HG02642 (cell line): Measurements from ENCODE around the gene C16orf74.
A peak's percentile ranks its signal among the peaks of the same experiment; 100 is the strongest.

Experiments
- ATAC-seq: cut with Tn5 transposase; IDR thresholded peaks from one replicate; pipeline ENCODE4 v1.9.1; 2021; ENCODE audit warnings: mild to moderate bottlenecking; ENCODE audit not compliant: unreplicated experiment, poor library complexity

C16orf74 gene

DNA sequence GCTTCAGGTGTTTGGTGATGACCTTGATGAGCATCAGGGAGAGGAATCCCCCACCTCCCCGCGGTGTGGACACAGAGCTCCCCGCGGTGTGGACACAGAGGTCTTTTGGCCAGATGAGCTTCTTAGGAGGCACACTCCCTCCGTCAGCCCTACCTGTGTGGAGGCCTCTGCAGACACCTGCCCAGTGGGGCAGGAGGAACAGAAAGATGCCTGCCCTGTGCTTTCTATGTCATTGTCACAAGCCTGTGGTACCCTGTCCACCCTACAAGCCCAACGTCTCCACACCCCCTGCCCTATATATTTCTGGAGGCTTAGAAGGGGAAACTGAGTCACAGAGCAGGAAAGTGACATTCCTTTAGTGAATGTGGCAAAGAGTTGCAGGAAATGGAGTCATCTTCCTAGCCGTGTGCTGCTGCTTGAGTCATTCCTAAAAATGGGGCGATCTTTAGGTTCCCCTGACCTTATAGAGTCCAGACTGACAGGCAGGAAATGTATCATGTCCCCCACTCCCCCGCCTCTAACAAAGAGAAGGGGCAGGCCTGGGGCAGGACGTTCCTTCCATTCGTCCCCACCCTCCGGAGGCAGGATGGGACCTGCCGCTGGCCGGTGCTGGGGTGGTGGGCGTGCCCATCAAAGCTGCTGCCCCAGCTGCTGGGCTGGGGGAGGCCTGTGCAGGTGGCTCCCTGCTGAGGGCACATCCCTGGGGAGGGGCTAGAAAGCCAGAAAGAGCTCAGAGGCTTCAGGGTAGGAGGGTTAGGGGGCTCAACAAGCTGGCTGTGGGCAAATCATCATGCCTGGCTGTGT lies 1.0 kb upstream of the C16orf74 start:
- ATAC-seq: no peak

DNA sequence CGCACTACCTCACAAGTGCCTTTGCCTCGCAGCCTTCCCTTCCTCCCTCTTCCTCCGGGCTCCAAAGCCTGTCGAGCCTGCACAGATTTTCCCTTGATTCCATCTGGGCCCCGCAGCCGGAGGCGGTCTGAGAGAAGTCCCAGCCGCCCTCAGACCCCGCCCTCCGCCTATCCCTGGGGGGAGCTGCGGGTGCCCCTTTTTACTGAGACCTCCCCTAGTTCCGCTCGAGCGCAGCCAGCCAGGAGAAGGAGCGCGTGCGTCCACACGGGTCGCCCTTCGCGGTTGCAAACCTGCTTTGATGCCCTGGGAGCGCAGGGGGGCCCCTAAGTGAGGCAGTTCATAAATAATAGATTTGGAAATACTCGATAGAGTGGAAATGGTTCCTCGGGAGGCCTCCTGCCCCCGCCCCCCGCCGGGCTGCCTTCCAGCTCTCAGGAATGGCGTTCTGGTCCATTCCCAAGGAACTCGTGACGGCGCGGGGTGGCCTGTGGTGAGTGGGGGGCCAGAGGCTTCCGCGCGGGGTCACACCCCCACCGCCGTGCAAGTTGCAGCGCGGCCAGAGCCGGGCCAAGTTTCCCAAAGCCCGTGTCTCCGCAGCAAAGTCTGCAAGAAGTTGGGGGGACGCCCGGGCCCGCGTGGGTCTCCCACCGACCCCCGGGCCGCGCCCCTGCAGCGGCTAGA lies 610 bp downstream of the C16orf74 start:
- ATAC-seq: no peak

- no peak for ATAC-seq
Measured at GRCh38 chr16:85749771-85750145, 1.1 kb downstream of the C16orf74 start.

GRCh38 chr16:85746460-85747215 lies 4.3 kb downstream of the C16orf74 start:
- ATAC-seq: no peak

GRCh38 chr16:85738923-85739715 lies 11.8 kb downstream of the C16orf74 start:
- no peak for ATAC-seq

DNA sequence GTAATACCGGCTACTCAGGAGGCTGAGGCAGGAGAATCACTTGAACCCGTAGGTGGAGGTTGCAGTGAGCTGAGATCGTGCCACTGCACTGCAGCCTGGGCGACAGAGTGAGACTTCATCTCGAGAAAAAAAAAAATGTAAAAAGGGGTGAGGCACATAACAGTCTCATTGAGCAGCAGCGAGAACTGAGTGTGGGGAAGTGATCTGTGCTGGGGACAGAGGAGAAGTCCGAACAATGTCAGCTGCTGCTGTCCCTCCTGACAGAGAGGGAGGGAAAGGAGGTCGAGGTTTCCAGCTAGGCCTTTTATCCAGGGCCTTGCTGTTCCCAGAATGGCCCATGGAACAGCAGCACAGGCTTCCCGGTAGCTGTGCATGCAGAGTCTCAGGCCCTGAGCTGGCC lies 14.0 kb downstream of the C16orf74 start:
- ATAC-seq: no peak

DNA sequence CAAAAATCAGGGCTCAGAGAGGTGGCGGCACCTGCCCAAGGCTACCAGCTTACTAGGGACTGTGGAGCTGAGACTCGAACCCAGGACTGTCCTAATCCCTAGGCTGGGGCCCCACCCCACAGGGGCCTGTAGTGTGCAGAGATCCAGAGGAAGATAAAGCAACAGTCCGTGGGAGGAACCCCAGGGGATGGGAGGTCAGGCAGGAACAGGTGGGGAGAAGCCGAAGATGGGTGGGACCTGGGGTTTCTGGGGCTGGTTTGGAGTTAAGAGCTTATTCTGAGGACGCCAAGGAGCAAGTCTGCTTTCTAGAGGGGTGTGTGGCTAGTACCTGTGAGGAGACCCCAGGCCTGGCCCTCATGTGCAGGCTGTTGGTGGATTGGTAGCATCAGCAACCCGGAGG lies 14.9 kb downstream of the C16orf74 start:
- peak; percentile 11 for ATAC-seq

DNA sequence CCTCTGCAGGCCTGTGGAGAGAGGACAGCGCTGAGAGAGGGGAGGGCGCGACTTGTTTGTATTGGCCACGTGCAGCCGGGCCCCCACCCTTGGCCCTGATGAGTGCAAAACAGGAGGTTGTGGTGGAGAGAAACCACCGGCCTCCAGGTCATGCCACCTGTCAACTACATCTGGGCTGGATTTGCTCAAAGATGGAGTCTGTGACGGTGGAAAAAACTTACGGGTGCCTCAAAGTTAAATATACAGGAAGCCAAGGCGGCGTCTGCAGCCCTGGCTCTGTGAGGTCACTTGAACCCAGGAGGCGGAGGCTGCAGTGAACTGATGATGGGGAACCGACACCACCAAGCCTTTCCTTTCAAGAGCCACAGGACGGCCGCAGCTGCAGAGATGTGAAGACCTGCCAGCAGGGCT lies 15.7 kb downstream of the C16orf74 start:
- ATAC-seq: peak; percentile 72

DNA sequence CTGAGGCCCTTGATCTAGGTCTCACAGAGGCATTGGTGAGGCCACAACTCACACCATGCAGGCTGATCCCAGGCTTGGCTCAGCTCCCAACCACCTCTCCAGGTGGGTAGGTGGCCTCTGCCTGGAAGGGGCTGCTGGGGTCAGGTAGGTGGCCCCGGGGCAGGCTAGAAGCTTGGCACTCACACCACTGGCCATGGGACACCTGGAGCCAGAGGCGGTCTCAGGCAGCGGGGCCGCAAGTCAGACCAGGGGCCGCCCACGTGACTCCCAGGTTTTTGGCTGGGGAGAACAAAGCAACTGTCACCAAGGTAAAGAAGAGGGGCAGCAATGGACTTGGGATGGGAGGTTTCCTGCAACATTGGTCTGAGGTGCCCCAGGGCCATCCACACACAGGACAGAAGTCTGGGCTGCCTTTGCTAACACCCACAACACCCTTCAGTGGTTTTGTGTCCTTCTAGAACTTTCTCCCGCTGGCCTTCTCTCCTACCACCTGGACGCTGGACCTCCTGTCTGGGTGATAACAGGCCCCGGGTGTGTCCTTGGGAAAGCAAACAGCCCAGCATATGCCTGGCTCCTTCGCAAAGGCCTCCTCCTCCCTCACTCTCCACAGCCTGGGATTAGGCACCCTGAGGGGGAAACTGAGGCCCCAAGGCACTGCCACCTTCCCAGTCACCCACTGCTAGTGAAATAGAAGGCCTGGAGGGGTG lies 16.4 kb downstream of the C16orf74 start:
- ATAC-seq: no peak

GRCh38 chr16:85733839-85734170 lies 17.1 kb downstream of the C16orf74 start:
- no peak for ATAC-seq

DNA sequence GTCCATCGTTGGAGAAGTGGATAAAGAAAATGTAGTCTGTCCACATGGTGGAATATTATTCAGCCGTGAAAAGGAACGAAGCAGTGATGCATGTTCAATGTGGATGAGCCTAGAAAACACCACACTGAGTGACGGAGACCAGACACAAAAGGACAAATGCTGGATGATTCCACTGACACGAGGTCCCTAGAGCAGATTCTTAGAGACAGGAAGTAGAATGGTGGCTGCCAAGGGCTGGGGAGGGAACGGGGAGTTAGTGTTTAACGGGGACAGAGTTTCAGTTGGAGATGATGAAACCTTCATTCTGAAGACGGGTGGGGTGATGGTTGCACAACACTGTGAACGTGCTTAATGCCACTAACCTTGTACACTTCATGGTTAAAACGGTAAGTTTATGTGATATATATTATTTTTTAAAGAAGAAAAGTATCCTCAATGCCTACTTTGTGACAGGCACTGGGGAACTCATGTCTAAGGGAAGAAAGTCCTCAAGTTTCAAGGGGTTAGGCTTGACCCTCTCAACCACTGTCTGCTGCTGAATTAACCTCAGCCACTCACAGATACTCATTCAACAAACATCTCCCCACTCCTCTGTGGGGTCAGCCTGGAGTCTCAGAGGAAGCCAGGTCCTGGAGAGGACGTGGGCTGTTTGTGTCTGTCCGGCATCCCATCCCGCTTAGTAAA lies 17.6 kb downstream of the C16orf74 start:
- ATAC-seq: no peak

- ATAC-seq: no peak
Measured at GRCh38 chr16:85731179-85731578, 19.7 kb downstream of the C16orf74 start.

- no peak for ATAC-seq
Measured at GRCh38 chr16:85730186-85730465, 20.8 kb downstream of the C16orf74 start.

DNA sequence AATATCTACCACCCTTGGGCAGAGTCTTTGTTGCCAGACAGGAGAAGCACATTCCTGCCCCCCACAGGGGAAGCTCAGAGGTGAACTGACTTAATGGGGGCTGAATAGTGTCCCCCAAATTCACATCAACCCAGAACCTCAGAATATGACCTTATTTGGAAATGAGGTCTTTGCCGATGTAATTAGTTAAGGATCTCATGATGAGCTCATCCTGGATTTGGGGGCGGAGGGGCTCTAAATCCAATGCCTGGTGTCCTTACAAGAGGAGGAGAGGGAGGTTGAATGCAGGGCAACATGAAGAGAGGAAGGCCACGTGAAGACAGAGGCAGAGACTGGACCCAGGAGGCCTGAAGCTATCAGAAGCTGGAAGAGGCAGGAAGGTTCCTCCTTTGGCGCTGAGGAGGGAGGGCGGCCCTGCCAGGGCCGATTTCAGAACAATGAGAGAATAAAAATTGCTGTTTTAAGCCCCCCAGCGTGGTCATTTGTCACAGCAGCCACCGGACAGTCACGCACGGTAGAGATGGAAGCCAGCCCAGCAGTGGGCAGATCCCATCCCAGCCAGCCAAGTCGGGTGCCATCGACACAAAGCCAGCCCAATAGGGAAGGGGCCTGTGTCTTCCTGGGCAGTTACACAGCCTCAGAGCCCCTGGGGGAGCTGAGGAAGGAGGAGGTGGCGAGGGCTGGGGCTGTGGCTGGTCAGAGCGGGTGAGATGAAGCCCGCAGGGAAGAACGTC lies 21.3 kb downstream of the C16orf74 start:
- ATAC-seq: no peak

DNA sequence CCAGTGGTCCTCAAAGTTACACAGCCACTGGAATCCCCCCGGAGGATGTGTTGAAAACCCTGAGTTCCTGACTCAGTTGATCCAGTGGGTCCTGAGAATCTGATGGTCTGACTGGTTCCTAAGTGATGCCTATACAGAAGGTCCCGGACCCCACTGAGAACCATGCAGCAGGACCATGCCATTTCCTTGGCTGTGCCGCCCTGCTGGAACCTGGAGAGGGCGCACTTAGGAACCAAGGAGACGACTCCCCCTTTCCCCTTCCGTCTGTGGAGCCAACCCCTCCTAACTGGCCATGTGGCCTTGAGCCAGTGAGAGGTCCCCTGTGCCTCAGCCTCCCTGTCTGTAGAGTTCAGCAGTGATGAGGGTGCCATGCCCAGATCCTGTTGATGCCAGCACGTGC lies 22.0 kb downstream of the C16orf74 start:
- ATAC-seq: no peak

DNA sequence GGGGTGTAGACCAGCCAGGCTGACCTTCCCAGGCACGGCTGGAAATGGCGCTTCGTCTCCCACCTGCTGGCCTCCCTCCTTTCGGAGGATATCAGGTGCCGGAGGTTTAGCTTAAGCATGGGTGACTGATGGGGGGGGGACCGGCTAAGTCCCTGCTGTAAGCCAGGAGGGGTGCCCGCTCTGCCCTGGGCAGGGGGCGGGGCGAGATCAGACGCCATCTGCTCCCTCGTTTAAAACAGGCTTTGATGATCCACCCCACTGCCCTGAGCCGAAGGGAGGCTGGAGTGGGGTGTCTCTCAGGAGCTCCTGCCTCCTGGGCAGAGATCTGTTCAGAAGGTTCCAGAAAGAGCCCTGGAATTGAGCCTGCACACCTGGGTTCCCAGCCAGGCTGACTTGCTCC lies 26.0 kb downstream of the C16orf74 start:
- ATAC-seq: no peak

- no peak for ATAC-seq
Measured at GRCh38 chr16:85724126-85724879, 26.6 kb downstream of the C16orf74 start.
